HEK293 (cell line): ENCODE measurements around the gene NAT14.

Experiments used
- CTCF ChIP-seq: fragments of 450-650 bp; formaldehyde crosslinking; IDR thresholded peaks from 2 replicates; pipeline ENCODE4 v1.5.1; 2016; ENCODE audit warnings: missing biosample characterization, missing genetic modification characterization
- ZNF561 ChIP-seq: fragments of 450-650 bp; IDR thresholded peaks from 2 replicates; pipeline ENCODE4 v1.5.1; 2018; ENCODE audit warnings: missing biosample characterization, missing genetic modification characterization, borderline replicate concordance

- TF ChIP-seq CTCF (tag by site-specific recombination) (no peak), ZNF561 (tag by site-specific recombination) (no peak)
Observed at GRCh38 chr19:55481148-55481793, 3.7 kb upstream of the NAT14 start.
